Retina (tissue), 1 donor: Measurements from ENCODE around the gene GNA15.
"Not testable (repeated sequence)": the region's sequence is repeated elsewhere in the genome, so short reads cannot be mapped to it uniquely, and the experiment has no call there.

ENCODE experiments used
- DNase-seq: peaks from one replicate; pipeline ENCODE4 v3.0.0-alpha.2; 2016

Gene GNA15

DNA sequence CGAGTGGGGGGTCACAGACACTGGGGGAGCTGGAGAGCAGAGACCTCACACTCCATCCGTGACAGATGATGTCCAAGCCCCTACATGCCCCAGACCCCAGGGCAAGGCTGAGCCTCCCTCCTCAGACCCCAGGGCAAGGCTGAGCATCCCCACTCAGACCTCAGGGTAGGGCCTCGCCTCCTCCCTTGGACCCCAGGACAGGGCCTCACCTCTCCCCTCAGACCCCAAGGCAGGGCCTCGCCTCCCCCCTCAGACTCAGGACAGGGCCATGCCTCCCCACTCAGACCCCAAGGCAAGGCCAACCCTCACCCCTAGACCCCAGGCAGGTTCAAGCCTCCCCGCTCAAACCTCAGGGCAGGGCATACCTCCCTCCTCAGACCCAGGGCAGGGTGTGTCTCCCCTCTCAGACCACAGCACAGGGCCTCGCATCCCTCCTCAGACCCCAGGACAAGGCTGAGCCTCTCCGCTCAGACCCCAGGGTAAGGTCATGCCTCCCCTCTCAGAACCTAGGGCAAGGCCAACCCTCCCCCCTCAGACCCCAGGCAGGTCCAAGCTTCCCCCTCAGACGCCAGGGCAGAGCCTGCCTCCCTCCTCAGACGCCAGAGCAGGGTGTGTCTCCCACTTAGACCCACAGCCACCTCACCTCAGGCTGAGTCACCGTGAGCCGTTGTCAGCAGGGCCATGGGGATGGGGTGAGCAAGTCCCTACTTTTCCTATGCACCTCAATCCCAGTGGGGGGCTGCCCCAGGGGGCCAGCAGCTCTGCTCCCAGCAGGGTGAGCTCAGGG is 41.1 kb downstream of the GNA15 start:
- no peak for DNase-seq

DNA sequence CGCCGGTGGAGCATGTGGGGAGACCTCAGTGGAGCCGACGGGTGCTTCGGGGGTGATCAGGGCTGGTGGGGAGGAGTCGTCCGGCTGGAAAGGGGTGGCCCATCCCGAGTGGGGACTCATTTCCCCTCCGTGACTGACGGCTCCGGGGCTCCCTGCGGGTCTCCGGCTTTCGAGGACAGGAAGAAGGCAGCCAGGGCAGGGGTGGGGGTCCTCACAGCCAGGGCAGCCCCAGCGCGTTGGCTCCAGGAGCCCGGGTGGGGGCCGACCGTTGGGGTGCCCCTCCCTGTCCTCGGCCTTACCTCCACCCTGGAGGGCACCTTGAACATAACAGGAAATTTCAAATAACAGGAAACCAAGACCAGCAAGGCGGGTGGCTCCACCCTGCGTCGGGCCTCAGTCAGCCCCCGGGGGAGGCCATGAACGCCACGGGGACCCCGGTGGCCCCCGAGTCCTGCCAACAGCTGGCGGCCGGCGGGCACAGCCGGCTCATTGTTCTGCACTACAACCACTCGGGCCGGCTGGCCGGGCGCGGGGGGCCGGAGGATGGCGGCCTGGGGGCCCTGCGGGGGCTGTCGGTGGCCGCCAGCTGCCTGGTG is 42.6 kb downstream of the GNA15 start, which contains the start of gene S1PR4:
Gene S1PR4 (plus strand): TSS at position 393 of the 596 bp plus-strand sequence. CDS start 24 bp downstream, at position 417.
- DNase-seq, result no peak

- DNase-seq, result no peak
Observed at GRCh38 chr19:3178973-3179738, 43.3 kb downstream of the GNA15 start.

- DNase-seq, result no peak
Observed at GRCh38 chr19:3179739-3180293, 44.0 kb downstream of the GNA15 start.

- no peak for DNase-seq
Observed at GRCh38 chr19:3183721-3184641, 48.1 kb downstream of the GNA15 start.

DNA sequence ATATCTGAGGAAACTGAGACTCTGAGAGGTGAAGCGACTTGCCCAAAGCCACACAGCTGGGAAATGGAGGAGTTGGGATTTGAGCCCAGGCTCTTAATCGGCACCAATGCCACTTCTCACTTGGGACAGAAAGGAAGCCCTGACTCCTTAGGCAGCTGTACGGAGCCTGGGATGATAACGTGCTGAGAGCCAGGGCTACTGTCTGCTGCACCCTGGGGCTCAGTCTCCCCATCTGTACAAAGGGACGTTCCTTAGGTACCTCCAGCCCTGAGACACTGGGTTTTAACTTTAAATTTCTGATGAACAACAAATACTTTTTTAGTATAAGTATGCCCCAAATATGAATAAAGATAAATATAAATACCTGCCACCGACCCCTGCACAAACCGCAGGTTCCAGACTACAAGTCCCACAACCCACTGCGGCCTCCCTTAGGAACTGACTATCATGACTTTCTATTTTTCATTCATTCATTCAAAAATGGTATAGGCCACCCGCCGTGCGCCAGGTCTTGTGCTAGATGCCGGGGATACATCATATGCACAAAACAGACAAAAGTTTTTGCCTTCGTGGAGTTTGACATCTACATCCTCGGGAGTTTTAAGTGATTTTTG is 49.1 kb downstream of the GNA15 start:
- DNase-seq, result peak; percentile 96

DNA sequence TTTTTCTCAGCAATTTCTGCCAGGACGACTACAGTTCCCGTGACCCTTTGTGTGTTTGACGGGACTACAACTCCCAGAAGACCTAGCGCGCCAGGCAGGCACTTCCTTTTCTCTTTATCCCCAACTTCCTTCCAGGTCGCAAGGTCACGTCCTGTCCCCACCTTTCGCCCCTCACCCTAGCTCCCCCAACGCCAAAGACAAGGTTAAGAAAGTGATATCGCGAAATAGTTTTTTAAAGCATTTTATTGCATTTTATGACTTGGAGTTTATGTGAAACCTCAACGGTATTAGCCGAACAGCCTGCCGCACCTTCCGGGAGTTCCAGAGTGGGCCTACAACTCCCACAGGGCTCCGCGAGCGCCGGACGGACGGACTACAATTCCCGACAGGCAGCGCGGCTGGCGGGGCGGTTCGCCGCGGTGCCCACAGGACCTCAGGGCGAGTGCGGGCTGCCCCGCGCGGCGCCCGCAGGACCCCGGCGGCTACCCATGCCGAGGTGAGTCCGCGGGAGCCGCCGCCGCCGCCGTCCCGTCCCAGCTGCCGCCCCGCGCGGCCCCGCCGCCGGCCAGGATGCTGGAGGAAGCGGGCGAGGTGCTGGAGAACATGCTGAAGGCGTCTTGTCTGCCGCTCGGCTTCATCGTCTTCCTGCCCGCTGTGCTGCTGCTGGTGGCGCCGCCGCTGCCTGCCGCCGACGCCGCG is 49.8 kb downstream of the GNA15 start, which contains the start of gene NCLN:
Gene NCLN (plus strand): TSS at position 470 of the 699 bp plus-strand sequence. CDS start 101 bp downstream, at position 571.
- peak; percentile 99 for DNase-seq

DNA sequence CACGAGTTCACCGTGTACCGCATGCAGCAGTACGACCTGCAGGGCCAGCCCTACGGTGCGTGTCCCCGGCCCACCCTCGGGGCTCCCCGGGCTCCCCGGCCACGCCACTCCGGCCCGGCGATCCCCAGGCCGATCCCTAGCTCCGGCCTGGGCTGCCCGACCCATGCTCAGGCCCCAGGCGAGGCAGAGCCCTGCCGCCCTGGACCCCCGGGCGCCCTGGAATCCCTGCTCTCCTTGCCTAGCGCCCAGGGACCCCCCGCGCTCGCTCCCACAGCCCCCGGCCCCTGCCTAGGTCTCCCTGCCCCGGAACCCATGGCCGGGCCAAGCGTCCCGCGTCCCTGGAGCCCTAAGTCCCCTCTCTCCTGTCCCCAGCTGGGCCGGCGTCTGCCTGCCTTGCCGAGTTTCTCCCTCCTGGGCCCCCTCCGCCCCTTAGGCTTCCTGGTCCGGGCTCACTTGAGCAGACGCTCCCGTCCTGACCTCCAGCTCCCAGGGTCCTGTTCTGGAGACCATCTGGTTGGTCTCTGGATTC is 50.4 kb downstream of the GNA15 start:
- DNase-seq, result peak; percentile 12

DNA sequence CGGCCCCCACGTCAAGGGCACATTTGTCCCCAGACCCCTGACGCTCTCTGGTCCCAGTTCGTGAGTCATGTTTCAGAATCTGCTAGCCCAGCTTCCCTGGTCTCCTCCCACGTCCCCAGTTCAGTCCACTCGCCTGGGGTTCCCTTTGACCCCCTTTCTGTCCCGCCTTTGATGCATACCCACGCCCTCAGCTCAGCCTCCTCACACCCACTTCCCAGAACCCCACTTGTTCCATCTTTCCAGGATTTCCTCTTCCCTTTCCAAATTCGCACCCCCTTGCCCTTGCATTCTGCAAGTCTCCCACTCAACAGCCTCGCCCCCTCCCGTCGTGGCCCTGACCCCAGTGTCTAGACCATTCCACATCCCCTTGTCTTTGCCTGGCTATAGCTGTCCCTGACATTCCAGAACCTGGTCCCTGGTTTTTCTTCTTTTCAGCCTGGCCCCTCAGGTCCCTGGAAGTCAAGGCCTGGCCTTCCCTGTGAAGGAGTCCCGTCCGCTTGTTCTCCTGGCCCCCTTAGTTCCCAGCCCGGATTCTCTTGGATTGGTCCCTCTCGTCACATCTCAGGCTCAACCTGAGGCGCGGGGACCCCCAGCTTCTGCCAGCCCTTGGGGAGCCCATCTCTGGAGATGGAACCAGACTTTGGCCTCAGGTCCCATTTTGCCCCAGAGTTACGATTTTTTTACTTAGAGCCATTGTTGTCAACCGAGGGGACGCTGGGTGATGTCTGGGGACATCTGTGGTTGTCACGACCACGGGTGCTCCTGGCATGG is 51.2 kb downstream of the GNA15 start:
- no peak for DNase-seq

GRCh38 chr19:3187662-3188511 is 52.1 kb downstream of the GNA15 start:
- no peak for DNase-seq

DNA sequence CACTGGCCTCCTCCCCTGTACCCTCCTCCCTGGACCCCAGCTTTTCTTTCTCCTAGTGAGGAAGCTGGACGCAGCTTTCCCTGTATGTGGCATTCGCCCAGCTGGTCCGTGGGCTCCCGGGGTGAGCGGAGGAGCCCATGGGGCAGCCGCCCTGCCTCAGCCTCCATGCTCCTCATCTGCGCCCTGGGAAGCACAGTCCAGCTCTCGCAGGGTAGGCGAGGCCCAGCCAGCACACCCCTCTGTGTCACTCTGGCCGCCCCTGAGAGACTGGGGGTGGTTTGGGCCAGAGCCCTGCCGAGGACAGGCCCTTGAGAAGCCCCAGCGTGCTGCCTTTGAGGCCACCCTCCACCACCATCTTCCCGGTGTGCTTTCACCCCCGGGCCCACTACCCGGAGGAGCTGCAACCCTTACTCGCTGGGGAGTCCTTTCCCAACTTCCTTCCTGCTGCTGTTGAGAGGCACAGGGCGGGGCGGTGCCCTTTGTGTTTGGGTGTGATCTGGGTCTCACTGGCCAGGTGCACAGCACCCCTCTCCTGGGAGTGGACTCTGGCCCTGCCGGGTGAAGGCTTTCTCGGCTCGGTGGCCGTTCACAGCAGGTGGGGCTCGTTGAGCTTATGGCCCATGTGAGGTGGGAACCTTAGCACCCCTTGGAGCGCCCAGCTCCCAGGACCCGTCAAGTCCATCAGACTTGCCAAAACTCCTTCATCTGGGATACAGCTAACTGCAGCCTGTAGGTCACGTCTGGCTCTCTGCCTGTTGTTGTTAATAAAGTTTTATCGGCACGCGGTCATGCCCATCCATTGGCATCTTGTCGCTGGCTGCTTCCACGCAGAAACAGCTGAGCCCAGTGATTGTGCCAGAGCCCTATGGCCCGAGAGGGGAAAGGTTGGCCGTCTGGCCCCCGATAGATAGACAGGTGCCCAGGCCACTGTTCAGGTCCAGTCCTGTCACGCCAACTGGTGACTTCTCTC is 53.1 kb downstream of the GNA15 start:
- DNase-seq, result no peak

GRCh38 chr19:3189702-3190469 is 54.1 kb downstream of the GNA15 start:
- DNase-seq, result no peak

- DNase-seq, result no peak
Observed at GRCh38 chr19:3190470-3190770, 54.6 kb downstream of the GNA15 start.

DNA sequence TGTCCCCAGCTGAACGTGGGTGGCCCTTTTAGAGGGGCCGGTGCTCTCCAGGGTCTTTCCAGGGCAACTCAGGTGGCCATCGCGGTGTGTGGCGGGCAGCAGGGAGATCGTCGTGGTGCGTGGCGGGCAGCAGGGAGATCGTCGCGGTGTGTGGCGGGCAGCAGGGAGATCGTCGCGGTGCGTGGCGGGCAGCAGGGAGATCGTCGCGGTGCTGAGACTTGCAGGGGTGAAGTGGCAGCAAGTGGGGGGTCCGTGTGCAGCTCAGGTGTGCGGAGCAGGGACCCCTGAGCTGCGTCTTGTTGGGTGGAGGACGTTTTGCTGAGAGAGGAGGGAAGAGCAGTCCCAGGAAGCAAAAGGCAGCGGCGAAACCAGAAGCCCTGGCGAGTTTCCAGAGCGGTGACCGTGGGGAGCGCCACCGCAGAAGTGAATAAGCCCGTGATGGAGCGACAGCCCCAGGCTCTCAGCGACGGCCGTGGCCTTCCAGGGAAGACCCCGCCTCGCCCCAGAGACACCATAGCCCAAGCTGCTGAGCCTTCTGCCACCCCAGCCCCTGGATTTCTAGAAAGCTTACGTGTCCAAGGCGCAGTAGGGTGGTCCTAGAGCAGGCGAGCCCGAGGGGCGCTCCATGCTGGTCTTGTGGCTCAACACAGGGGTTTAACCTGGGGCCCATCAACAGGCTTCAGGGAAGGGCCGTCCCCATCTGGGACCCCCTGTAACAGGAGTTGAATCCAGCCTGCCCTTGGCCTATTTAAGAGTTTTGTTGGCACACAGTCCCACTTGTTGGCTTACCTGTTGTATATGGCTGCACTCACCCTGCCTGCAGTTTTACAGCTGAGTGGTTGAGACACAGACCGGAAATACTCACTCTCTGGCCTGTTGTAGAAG is 55.3 kb downstream of the GNA15 start:
- DNase-seq, result no peak

- DNase-seq, result not testable (repeated sequence)
Observed at GRCh38 chr19:3191806-3192104, 55.9 kb downstream of the GNA15 start.

DNA sequence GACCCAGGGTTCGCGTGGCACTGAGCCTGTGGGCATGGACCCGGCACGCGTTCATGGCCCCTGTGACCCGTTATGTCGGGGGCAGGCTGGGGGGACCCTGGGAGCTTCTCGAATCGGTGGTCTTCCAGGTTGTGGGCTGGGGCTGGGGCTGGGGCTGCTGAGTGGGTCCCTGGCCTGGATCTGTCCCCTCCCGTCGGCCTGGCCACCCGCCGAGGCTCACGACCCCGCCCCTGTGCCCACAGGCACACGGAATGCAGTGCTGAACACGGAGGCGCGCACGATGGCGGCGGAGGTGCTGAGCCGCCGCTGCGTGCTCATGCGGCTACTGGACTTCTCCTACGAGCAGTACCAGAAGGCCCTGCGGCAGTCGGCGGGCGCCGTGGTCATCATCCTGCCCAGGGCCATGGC is 56.4 kb downstream of the GNA15 start:
- DNase-seq, result no peak
